ENCODE data around the gene IL1RN. TPM values are rescaled to one million over a fixed set of nuclear protein-coding genes. Genes with fewer than 3 reads are reported as not detected.

Gene IL1RN
- polyA plus RNA-seq, 1 of the 3 experiments (the other 2 are of a cell fraction): not detected

DNA sequence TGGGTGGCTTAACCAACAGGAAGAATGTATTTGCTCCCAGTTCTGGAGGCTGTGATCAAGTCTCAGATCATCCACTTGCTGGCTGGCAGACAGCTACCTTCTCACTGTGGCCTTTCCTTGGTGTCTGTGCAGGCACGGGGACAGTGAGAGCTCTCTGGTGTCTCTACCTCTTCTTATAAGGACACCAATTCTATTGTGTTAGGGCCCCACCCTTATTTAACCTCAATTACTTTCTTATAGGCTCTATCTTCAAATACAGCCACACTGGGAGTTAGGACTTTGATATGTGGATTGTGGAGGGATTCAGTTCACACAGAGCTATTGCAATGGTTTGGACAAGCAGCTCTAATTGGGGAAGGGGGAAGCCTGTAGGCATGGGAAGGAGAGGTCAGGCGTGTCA, 25.3 kb upstream of the IL1RN start:
- H4K20me1 ChIP-seq (ENCODE audit: insufficient read depth): no peaks in the 10 kb centered on the region
- H3F3A ChIP-seq (replicated peaks; ENCODE audit: insufficient read depth): no peaks in the 10 kb centered on the region
- TF ChIP-seq TAF1 (IDR thresholded peaks at IDR 0.05; ENCODE audit: borderline replicate concordance, low read depth, low read length) (no peak), EP300 (IDR thresholded peaks at IDR 0.05; ENCODE audit: borderline replicate concordance in 1 of 2, low read depth in 1 of 2, low read length in 1 of 2) (no peak), FOXJ3 (CRISPR knock-in tag; IDR thresholded peaks at IDR 0.05) (no peak), RCOR1 (IDR thresholded peaks at IDR 0.05; ENCODE audit: low read length) (no peak), POLR2AphosphoS5 (IDR thresholded peaks at IDR 0.05; ENCODE audit: low read depth, low read length) (no peak), FOSL2 (IDR thresholded peaks at IDR 0.05; ENCODE audit: borderline replicate concordance, low read depth) (no peak), YY1 (IDR thresholded peaks at IDR 0.05; ENCODE audit: low read depth) (no peak), NRF1 (IDR thresholded peaks at IDR 0.05; ENCODE audit: low read depth, low read length) (no peak), ELF1 (IDR thresholded peaks at IDR 0.05) (no peak), RXRA (IDR thresholded peaks at IDR 0.05; ENCODE audit: borderline replicate concordance, low read depth) (no peak), SMC3 (IDR thresholded peaks at IDR 0.05; ENCODE audit: low read depth, low read length) (no peak)
- TF ChIP-seq, protein P1, sequence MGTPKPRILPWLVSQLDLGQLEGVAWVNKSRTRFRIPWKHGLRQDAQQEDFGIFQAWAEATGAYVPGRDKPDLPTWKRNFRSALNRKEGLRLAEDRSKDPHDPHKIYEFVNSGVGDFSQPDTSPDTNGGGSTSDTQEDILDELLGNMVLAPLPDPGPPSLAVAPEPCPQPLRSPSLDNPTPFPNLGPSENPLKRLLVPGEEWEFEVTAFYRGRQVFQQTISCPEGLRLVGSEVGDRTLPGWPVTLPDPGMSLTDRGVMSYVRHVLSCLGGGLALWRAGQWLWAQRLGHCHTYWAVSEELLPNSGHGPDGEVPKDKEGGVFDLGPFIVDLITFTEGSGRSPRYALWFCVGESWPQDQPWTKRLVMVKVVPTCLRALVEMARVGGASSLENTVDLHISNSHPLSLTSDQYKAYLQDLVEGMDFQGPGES (IDR thresholded peaks at IDR 0.05; ENCODE audit: low read depth, low read length): no peak
- TF ChIP-seq, protein P2, sequence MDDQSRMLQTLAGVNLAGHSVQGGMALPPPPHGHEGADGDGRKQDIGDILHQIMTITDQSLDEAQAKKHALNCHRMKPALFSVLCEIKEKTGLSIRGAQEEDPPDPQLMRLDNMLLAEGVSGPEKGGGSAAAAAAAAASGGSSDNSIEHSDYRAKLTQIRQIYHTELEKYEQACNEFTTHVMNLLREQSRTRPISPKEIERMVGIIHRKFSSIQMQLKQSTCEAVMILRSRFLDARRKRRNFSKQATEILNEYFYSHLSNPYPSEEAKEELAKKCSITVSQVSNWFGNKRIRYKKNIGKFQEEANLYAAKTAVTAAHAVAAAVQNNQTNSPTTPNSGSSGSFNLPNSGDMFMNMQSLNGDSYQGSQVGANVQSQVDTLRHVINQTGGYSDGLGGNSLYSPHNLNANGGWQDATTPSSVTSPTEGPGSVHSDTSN (IDR thresholded peaks at IDR 0.05): no peak
- WGBS (ENCODE audit: low lambda C conversion rate): 22% methylated on average over 2 of the region's 2 CpGs
- DNase-seq: no peak
- H3K79me2 ChIP-seq (ENCODE audit: insufficient read depth): no peaks in the 10 kb centered on the region
- H3K9ac ChIP-seq: no peak overlapping the region
- no peak overlapping the region for H3K27ac ChIP-seq (ENCODE audit: low read depth in 2 of 2, low read length in 1 of 2)
- H3K4me2 ChIP-seq: no peak overlapping the region
- no peaks in the 10 kb centered on the region for H3K4me1 ChIP-seq (ENCODE audit: control insufficient read depth in 1 of 2, insufficient read depth in 2 of 2, low read depth in 1 of 2, low read length in 1 of 2)
- no peaks in the 10 kb centered on the region for H3K27me3 ChIP-seq (ENCODE audit: insufficient read depth)
- H3K9me3 ChIP-seq: no peaks in the 10 kb centered on the region
- no peaks in the 10 kb centered on the region for H3K9me2 ChIP-seq
- ChIA-PET CTCF (interaction anchor here (1.1 to 1.6 kb wide), 2 partner anchors 22 to 37 kb away, joined by 3 to 5 read pairs; no protein-coding TSS in a partner anchor), POLR2A (no interaction called here)
- no peaks in the 10 kb centered on the region for H3K36me3 ChIP-seq (replicated peaks in 1 of 2; ENCODE audit: control insufficient read depth in 1 of 2, insufficient read depth in 2 of 2, low read length in 1 of 2)
- no peak overlapping the region for H3K4me3 ChIP-seq (ENCODE audit: low read depth in 2 of 2, low read length in 1 of 2)
- no peak overlapping the region for H2AFZ ChIP-seq (ENCODE audit: low read depth)

DNA sequence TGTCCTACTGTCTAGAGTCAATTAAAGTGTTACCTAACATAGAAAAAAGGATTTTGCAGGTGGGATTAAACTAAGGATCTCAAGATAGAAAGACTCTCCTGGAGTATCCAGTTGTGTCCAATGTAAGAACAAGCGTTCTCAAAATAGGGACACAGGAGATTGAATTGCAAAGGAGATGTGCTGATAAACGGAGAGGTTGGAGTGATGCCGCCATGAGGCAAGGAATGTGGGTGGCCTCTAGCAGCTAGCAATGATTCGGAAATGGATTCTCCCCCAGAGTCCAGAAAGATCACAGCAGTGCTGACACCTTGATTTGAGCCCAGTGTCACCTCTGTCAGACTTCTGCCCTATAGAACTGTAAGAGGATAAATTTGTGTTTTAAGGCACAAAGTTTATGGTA, 24.1 kb upstream of the IL1RN start:
- H3K79me2 ChIP-seq (ENCODE audit: insufficient read depth): no peaks in the 10 kb centered on the region
- H3K9ac ChIP-seq: no peak overlapping the region
- WGBS (ENCODE audit: low lambda C conversion rate): 26% methylated on average over 4 of the region's 4 CpGs
- no peaks in the 10 kb centered on the region for H3K4me1 ChIP-seq (ENCODE audit: control insufficient read depth in 1 of 2, insufficient read depth in 2 of 2, low read depth in 1 of 2, low read length in 1 of 2)
- TF ChIP-seq YY1 (IDR thresholded peaks at IDR 0.05; ENCODE audit: low read depth): no peak
- no peak for TF ChIP-seq CHD2 (IDR thresholded peaks at IDR 0.05; ENCODE audit: low read length, partially characterized antibody)
- no peak for TF ChIP-seq TCF12 (IDR thresholded peaks at IDR 0.05)
- TF ChIP-seq, protein P3, sequence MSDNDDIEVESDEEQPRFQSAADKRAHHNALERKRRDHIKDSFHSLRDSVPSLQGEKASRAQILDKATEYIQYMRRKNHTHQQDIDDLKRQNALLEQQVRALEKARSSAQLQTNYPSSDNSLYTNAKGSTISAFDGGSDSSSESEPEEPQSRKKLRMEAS (IDR thresholded peaks at IDR 0.05; ENCODE audit: low read depth): no peak
- no peak for TF ChIP-seq MEF2A (IDR thresholded peaks at IDR 0.05; ENCODE audit: borderline replicate concordance, low read depth)
- no peak for DNase-seq
- H3K27me3 ChIP-seq (ENCODE audit: insufficient read depth): no peaks in the 10 kb centered on the region
- CTCF ChIA-PET: no interaction called here
- H2AFZ ChIP-seq (ENCODE audit: low read depth): no peak overlapping the region
- no peak overlapping the region for H3K27ac ChIP-seq (ENCODE audit: low read depth in 2 of 2, low read length in 1 of 2)
- no peaks in the 10 kb centered on the region for H3F3A ChIP-seq (replicated peaks; ENCODE audit: insufficient read depth)
- no peaks in the 10 kb centered on the region for H3K9me3 ChIP-seq
- H3K36me3 ChIP-seq (replicated peaks in 1 of 2; ENCODE audit: control insufficient read depth in 1 of 2, insufficient read depth in 2 of 2, low read length in 1 of 2): no peaks in the 10 kb centered on the region
- no peak overlapping the region for H3K4me2 ChIP-seq
- H3K9me2 ChIP-seq: no peaks in the 10 kb centered on the region
- no peaks in the 10 kb centered on the region for H4K20me1 ChIP-seq (ENCODE audit: insufficient read depth)
- no peak overlapping the region for H3K4me3 ChIP-seq (ENCODE audit: low read depth in 2 of 2, low read length in 1 of 2)
- POLR2A ChIA-PET: no interaction called here

All from SK-N-SH (cell line).